SU-DHL-6 (cell line): Measurements from ENCODE around the gene CA12.

Experiments used
- CTCF ChIP-seq: fragments of 200-600 bp; sonication (generic); IDR thresholded peaks from one replicate; pipeline ENCODE4 v1.5.1; 2017; ENCODE audit warnings: antibody characterized with exemption, mild to moderate bottlenecking, low read length, moderate library complexity; ENCODE audit not compliant: insufficient read depth, poor library complexity, severe bottlenecking
- EZH2phosphoT487 ChIP-seq: fragments of 200-600 bp; sonication (generic), shearing (Covaris generic); conservative IDR thresholded peaks from 2 replicates; pipeline ENCODE4 v1.6.1; 2018; ENCODE audit warnings: mild to moderate bottlenecking, antibody characterized with exemption, low read length, moderate library complexity, mixed read lengths

GRCh38 chr15:63292771-63293170 lies 88.9 kb downstream of the CA12 start:
- TF ChIP-seq CTCF = no peak
- no peak for TF ChIP-seq EZH2phosphoT487
